GM19324 (cell line): Measurements from ENCODE around the gene PAIP2.
"Not testable (repeated sequence)": the region's sequence is repeated elsewhere in the genome, so short reads cannot be mapped to it uniquely, and the experiment has no call there.

Source experiments
- ATAC-seq: cut with Tn5 transposase; IDR thresholded peaks from one replicate; pipeline ENCODE4 v1.9.1; 2021; ENCODE audit warnings: mild to moderate bottlenecking, moderate library complexity; ENCODE audit not compliant: unreplicated experiment, low FRiP score

PAIP2 gene

DNA sequence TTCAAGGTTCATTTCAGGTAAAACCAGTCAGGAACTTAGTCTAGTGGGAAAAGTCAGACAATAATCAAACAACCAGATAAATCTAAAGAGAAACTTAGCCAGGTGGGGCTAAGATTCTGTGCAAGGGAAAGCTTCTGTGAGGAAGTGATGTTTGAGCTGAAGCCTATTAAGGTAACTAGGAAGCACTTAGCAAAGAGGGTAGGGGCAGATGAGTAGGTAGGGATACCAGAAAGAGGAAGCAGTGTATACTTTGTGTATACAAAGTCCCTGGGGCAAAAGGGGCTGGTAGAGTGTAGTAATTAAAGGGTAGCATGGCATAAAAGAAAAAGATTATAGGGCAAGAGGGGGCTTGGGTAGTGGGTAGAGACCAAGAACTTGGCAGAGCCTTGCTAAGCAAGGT lies 65.9 kb downstream of the PAIP2 start:
- no peak for ATAC-seq

DNA sequence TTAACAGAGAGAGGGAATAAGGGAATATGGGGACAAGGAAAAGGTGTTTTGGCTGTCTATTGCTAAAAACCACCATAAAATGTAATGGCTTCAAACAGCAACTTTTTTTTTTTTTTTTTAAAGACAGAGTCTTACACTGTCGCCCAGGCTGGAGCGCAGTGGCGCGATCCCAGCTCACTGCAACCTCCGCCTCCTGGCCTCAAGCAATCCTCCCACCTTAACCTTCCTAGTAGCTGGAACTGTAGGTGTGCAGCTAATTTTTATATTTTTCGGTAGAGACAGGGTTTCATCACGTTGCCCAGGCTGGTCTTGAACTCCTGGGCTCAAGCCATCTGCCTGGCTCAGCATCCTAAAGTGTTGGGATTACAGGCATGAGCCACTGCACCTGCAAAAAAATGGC lies 66.5 kb downstream of the PAIP2 start:
- ATAC-seq, result no peak

DNA sequence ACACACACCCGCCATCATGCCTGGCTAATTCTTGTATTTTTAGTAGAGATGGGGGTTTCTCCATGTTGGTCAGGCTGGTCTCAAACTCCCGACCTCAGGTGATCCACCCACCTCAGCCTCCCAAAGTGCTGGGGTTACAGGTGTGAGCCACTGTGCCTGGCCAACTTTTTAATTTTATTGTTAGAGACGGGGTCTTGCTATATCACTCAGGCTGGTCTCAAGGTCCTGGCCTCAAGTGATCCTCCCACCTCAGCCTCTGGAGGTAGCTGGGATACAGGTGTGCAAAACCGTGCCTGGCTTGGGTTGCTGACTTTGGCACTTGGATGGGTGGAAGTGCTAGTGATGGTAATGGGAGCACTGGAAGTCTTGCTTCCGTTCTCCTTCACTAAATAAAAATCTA lies 67.5 kb downstream of the PAIP2 start:
- ATAC-seq, result not testable (repeated sequence)

DNA sequence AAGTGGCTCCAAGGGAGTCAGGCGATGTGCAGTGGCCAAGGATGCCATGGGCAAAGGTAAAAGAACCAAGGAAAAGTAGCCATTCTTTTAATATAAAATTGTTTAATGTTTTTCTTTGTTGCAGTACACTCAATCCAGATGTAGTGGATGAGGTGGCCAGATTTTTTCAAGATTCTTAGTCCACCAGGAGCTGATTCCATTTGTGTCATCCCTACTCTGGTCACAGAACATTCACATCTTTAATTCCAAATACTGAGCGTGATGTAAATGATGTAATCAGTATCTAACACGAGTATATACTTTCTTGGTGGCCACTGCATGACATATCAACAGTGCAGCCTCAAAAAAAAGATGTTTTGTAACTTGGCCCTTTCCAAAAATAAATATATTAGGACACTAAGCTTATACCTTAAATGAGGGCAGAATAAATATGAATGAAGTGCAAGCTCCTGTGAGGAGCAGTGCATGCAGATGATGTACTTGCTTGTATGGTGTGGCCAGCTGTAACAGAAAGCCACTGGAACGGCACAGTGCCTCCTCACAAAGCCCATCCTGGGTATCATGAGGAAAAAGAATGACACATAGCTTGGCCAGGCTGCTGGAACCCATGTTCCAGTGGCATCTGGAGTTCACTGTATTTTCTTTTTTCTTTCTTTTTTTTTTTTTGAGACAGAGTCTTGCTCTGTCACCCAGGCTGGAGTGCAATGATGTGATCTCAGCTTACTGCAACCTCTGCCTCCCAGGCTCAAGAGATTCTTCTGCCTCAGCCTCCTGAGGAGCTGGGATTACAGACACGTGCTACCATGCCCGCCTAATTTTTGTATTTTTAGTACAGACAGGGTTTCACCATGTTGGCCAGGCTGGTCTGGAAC lies 68.7 kb downstream of the PAIP2 start:
- ATAC-seq, result no peak

DNA sequence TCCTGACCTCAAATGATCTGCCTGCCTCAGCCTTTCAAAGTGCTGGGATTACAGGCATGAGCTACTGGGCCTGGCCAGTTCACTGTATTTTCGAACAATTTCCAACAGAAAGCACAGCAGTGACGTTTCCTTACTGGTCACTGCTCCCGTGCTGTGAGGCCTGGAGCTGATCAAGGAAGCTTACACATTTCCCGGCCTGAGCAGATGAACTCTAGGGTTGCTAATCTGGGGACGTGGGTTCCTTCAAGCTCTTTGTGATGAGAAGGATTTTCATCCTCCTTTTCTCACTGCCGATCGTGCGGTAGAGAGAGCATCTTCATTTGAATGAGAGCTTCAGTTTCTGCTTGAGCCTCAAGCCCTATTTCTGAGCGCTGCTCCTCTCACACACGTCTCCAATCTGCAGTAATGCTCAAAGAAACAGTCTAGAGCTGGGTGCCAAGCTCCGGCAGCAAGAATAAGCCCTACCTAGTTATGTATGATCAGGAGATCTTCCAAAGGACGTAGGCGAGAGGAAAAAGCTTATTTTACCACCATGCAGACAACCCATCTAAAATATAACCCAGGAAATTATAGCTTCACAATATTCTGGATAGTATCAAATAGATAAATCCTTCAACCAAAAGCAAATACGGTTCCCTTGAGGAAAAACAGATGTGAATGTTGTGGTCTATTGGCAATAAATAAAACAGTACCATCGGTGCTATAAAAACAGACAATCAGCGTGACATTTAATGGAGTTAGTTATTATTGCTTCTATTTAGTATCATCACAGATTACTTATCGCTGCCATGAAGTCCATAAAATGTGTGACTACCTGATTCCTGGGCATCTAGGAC lies 69.6 kb downstream of the PAIP2 start:
- ATAC-seq, result no peak

DNA sequence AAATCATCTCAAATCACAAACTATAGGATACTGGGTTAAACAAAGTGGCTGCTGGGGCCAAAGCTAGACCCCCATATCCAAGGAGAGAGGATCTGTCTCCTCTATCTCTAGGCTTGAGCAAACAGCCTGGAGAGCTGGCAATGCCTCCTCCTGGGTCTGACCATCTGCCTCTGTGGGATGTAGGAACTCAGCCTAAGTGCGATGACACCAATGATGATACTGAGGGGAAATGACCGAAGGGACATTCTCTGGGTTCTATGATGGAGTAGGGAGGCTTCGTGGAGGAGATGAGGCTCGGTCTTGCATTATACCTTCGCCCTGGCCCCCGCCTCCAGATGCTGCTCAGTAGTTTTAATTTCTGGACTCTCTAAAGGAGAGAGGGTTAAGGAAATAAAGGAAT lies 71.5 kb downstream of the PAIP2 start:
- no peak for ATAC-seq

DNA sequence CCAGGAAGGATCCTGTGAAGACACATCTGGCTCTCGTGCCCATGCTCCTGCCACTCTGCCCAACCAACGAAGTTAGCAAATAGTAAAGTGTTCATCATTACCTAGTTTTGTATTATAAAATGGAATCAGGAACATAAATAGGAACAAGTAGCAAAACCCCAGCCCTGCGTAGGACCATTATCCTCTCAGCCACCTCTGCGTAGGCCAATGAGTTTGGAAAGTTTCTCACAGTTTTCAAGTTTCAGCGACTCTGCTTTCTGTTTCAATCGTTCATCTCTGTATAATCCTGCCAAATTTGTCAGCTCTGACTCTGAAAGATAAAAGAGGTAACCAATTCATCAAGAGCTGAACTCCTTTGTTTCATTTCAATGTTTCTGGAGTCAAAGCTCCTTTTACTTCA lies 72.3 kb downstream of the PAIP2 start:
- ATAC-seq, result no peak

DNA sequence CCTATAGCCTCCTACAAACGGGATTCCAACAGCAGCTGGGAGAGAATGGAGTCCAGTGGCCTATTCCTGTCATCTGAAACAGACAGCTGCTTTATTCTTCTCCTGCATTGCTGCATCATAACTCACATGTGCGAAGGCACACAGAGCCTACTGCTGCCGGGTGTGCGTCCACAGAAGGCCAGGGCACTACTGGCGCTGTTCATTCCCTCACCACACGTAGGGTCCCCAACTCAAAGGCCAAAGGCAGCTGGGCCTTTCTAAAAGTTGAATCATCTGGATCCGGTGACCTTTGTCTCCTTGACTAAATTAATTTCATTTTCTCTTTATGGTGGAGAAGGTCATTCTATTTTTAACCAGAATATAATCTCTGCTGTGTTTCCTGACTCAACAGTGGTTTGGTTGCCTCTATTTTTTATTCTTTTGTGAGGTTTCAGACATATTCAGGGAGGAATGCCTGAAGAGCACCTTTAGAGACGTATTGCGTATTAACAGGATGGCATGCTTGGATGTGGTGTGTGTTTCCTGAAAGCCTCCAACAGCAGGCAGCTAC lies 73.0 kb downstream of the PAIP2 start:
- no peak for ATAC-seq

DNA sequence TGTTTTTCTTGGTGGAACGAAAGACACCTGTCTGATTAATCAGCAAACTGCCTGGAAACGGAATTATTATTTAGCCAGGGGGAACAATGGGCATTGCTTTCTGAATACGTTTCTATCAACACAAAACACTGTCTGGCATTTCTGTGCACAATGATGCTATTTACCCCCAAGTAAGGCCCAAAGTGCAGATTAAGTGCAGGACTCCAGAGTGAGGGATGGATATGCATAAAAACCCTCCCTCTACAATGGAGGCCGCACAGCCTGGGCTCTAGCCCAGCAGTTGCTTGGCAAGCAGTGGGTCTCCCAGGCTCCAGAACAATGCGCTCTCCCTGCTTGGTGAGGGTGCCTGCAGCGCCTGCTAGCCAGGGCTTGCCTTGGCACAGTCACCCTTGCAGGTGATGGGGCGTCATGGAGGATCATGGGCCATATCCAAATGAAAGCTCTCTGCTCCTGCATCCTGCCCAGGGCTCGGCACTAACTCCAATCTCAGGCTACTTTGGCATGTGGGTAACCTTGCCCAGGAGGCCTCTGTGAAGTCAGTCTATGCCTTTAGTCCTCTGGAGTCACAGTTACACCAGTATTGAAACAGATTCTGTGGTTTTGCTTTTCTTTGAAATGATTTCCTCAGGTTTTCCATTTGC lies 73.7 kb downstream of the PAIP2 start:
- ATAC-seq, result no peak

DNA sequence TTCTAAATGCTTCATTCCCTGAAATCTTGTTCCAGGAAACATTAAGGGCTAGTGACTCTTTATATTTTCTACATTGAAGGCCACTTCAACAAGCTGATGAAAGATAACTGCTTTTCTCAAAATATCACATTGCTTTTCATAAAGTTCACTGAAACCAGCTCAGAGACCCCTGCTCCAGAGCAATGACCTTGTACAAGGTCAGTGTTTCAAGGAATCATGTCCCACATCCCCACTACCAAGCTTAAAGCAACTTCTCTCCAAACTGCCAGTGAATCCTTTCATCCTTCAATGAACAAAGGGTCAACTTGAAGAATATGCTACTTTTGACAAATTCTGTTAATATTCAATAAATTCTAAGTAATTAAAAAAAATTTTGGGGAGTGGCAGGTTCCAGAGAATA lies 74.2 kb downstream of the PAIP2 start:
- ATAC-seq, result no peak

DNA sequence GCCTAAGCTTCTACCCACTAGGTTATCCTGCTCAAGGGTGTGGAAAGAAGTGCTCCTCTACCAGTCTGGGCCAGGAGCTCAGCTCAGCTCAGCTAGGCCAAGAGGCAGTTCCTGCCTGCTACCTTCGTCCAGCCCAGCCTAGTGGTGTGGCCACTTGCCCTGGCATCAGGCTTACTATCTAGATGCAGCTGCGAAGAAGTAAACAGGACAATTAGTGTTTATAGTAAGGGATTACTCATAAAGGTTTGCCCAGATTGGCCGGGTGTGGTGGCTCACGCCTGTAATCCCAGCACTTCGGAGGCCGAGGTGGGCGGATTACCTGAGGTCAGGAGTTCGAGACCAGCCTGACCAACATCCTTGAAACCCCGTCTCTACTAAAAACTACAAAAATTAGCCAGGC lies 75.0 kb downstream of the PAIP2 start:
- ATAC-seq, result no peak

DNA sequence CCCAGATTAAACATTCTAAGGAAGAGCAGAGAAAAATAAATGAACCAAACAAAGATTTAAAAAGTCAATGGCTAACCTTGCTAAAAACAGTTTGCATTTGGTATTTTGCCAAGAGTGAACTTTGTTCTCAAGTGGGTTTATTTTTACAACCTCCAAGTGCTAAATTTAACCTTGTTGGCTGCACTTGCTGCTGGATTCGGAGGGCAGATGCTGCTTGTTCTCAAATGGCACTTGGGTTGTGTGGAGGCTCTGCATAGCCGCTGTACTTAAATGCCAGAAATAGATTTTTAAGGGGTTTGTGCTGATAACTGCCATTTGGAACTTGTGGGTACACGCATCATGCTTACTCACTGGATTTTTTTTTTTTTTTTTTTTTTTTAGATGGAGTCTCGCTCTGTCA lies 75.6 kb downstream of the PAIP2 start:
- ATAC-seq, result no peak

DNA sequence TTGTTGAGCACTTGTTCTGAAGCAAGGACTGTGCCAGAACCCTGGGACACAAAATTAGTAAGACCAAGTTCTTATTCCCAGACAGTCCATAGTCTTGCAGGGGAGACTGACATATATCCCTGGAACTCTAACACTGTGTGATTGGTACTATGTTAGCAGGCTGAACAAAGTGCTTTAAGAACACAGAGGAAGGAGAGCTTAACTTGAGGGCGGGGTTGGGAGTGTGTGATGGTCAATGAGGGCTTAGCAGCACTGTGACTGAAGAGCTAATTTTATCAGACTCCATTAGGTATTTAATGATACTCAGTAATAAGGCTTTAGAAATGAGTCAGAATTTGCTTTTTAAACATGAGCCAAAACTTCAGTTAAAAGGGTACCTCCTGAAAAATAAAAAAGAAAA lies 77.1 kb downstream of the PAIP2 start:
- no peak for ATAC-seq
